Measurements from ENCODE around the gene MANF.
A peak's percentile ranks its signal among the peaks of the same experiment; 100 is the strongest.

The MANF gene

GRCh38 chr3:51390246-51391074, 5.4 kb downstream of the MANF start:
- DNase-seq = no peak

DNA sequence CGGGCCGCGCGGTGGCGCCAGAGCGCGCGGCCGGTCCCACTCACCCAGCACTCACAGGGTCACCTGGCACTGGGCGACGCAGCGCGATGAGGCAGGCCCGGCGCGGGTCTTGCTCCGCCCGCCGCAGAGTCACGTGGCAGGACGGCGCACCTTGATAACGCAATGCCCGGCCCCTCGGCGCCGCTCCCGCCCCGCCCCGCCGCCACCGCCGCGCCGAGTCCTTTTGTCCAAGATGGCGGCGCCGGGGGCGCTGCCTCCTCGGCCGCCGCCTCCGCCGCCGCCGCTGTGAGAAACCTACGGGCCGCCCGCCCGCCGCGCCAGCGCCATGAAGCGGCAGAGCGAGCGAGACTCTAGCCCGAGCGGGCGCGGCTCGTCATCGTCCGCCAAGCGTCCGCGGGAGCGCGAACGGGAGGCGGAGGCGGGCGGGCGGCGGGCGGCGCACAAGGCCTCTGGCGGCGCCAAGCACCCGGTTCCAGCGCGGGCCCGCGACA, 6.0 kb downstream of the MANF start, which contains the start of gene RBM15B:
TSS of gene RBM15B (plus strand) at position 211 of the 491 bp plus-strand sequence. CDS start at position 326, 115 bp downstream.
- peak; percentile 89 for DNase-seq

DNA sequence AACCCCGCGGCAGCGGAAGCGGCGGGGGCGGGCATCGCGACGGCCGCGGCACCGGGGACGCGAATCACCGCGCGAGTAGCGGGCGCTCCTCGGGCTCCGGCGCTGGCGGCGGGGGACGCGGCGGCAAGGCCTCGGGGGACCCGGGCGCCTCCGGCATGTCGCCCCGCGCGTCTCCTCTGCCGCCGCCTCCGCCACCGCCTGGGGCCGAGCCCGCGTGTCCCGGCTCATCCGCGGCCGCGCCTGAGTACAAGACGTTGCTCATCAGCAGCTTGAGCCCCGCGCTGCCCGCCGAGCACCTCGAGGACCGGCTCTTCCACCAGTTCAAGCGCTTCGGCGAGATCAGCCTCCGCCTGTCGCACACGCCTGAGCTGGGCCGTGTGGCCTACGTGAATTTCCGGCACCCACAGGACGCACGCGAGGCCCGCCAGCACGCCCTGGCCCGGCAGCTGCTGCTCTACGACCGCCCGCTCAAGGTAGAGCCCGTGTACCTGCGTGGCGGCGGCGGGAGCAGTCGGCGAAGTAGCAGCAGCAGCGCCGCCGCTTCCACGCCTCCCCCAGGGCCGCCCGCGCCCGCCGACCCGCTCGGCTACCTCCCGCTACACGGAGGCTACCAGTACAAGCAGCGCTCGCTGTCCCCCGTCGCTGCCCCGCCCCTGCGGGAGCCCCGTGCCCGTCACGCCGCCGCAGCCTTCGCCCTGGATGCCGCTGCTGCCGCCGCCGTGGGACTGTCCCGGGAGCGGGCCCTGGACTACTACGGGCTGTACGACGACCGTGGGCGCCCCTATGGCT, 6.7 kb downstream of the MANF start:
- DNase-seq = no peak

DNA sequence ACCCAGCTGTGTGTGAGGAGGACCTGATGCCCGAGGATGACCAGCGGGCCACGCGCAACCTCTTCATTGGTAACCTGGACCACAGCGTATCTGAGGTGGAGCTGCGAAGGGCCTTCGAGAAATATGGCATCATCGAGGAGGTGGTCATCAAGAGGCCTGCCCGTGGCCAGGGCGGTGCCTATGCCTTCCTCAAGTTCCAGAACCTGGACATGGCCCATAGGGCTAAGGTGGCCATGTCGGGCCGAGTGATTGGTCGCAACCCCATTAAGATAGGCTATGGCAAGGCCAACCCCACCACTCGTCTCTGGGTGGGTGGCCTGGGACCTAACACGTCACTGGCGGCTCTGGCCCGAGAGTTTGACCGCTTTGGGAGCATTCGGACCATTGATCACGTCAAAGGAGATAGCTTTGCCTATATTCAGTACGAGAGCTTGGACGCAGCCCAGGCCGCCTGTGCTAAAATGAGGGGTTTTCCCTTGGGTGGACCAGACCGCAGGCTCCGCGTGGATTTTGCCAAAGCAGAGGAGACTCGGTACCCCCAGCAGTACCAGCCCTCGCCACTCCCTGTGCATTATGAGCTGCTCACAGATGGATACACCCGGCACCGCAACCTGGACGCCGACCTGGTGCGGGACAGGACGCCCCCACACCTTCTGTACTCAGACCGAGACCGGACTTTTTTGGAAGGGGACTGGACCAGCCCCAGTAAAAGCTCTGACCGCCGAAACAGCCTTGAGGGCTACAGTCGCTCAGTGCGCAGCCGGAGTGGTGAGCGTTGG, 7.5 kb downstream of the MANF start:
- DNase-seq = no peak

DNA sequence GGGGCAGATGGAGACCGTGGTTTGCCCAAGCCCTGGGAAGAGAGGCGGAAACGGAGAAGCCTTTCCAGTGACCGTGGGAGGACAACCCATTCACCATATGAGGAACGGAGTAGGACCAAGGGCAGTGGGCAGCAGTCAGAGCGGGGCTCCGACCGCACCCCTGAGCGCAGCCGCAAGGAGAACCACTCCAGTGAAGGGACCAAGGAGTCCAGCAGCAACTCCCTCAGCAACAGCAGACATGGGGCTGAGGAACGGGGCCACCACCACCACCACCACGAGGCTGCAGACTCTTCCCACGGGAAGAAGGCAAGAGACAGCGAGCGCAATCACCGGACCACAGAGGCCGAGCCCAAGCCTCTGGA, 8.0 kb downstream of the MANF start:
- DNase-seq = no peak

DNA sequence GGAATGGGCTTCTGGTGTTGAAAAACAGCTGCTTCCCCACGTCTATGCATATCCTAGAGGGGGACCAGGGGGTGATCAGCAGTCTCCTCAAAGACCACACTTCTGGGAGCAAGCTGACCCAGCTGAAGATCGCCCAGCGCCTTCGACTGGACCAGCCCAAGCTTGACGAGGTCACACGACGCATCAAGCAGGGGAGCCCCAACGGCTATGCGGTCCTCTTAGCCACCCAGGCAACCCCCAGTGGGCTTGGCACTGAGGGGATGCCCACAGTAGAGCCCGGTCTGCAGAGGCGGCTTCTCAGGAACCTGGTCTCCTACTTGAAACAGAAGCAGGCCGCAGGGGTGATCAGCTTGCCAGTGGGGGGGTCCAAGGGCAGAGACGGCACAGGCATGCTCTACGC, 8.5 kb downstream of the MANF start:
- no peak for DNase-seq

DNA sequence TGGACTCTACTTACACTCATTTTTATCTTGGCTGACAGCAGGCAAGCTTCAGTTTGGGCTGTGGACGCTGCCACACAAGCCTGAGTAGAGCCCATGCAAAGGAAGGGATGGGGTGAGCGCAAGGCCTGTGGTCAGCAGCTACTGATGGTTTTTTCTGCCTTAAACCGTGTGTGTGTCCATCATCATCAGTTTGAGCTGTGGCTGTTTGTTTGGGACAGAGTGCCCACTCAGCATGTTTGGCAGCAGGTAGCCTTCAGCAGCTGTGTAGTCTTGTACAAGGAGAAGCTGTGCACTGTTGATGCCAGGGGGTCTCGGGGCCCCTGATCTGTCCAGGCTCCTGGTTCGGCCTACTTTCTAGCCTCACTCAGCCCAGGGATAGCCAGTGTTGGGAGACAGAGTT, 9.4 kb downstream of the MANF start:
- DNase-seq = no peak

- no peak for DNase-seq
These were observed 10.6 kb downstream of the MANF start for GRCh38 chr3:51395493-51396213.

DNA sequence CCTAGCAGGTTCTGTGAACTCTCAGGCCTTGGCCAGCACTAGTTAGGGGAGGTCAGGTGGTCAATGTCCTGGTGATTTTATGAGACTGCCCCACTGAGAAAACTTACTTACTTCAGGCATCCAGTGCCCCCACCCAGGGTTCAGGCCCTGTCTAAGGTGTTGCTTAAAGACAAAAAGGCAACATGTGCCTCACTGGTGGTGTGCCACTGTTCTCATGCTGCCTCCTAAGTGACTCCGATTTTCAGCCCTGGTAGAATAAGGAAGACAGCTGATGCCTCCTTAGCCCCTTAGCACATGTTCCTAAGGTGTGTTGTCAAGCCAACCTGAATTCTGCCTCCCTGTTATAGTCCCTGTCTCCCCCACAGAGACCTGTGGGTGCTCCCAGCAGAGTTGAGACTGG, 11.3 kb downstream of the MANF start:
- no peak for DNase-seq

- DNase-seq = no peak
These were observed 12.3 kb downstream of the MANF start for GRCh38 chr3:51397392-51397791.

DNA sequence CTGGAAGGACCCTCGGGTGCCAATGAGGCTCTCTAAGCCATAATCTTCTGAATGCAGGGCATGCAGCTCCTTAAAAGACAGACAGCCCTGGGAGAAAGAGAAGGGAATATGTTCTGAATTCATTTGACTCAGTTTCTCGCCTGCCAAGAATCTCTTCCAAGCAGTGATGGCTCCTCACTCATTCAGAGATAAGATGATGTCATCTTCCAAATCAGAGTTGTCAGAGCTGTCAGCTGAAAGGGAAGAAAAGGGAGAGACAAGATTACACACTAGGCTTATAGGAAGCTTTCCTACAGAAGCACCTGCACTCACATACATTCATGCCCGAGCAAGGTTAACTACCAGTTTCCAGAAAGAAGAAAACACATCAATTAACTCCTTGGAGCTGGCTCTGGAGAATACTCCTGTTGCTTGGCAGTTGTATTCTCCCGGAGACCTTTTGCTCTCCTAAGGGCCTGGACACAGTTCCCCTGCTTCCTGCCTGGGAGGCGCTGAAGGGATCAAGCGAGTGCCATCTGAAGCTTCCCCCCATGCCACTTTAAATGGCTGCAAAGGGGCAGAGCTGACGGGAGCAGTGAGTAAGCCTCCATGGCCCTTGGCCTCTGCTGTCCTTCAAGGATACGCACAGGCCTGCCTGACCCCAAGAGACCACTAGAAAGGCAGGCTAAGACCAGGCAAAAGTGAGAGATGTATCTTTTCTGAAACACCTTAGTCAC, 13.7 kb downstream of the MANF start:
- no peak for DNase-seq

- no peak for DNase-seq
These were observed 15.1 kb downstream of the MANF start for GRCh38 chr3:51400166-51400565.

DNA sequence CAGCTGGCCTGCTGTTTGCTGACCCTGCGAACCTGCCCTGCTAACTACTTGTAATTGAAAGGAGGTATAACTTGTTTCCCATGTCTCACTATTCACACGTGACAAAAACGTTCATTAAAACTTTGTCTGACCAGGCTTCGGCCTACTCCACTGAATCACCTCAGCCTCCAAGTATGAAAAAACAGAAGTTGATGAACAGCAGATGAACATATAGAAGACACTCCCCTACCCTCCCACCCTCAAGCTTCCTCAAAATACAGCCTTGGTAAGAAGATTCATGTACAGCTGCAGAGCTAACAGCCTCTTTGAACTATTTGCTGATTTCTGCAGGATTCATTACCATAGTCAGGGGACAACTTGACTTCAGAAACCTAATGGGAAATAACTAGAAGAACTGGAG, 16.6 kb downstream of the MANF start:
- DNase-seq = no peak

GRCh38 chr3:51403675-51404074, 18.6 kb downstream of the MANF start:
- no peak for DNase-seq

GRCh38 chr3:51408021-51408420, 22.9 kb downstream of the MANF start:
- DNase-seq = no peak

DNA sequence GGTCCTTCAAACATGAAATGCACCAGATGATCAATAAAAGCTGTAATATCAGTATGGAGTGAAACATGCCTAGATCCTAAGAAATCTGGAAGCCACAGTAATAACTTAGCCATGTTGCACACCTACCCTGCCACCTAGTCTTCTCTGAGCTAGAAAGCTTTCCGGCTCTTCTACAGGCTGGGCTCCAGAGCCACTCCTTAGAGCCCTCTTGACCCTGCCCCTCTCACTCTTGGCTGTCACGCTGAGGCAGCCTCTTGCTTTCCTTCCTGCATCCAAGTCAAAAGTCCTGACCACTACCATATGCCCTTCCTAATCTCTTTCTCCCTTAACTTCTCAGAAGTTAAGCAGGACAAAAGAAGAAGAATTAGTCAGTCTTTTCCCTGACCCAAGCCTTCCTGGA, 23.7 kb downstream of the MANF start:
- DNase-seq = no peak

DNA sequence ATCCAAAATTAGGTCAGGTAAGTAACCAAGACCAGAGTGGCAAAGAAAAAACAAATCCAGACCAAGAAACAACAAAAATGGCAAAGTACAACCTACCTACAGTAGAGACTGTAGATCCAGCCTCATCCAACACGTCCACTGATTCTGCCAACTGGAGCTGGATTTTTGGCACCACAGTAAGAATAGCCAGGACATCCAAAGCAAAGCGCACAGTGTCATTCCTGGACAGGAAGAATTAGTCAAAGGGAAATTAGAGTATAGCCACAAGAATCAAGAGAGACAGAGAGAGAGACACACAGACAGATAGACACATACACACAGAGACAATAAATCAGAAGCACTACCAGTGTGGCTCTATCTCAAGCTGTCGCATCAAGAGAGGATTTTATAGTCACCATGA, 37.1 kb downstream of the MANF start:
- no peak for DNase-seq

GRCh38 chr3:51426921-51427320, 41.8 kb downstream of the MANF start:
- DNase-seq = no peak

DNA sequence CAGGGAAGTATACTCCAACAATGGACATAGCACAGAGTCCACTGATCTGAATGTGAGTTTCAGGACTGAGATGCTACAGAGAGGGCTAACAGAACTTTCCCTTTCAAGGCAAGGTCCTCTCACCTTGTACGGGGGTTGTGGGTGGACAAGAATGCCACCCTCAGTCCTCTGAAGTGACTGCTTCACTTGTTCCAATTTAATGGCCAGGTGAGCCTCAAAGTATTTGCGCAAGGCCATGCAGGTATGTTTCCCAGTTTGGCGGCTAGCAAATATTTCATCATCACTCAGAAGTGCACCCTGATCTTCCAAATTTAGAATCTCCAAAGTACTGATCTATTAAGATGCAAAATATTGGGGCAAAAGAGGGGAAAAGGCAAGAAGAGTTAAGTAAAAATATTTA, 44.0 kb downstream of the MANF start:
- no peak for DNase-seq

DNA sequence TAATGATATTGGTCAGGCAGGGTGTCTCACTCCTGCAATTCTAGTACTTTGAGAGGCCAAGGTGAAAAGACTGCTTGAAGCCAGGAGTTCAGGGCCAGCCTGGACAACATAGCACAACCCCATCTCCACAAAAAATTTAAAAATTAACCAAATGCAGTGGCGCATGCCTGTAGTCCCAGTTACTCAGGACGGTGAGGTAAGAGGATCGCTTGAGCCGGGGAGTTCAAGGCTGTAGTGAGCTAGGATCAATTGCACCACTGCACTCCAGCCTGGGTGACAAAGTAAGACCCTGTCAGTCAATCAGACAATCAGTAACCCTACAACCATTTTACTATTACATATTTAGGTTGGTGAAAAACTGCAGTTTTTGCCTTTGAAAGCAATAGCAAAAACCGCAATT, 49.0 kb downstream of the MANF start:
- no peak for DNase-seq

GRCh38 chr3:51434746-51435327, 49.7 kb downstream of the MANF start:
- DNase-seq = peak; percentile 33

Data from NCI-H1092 treated with DMSO at 0.1 percent for 48 hours (cell line).